Measurements from ENCODE around the gene PPP4R2. TPM values are rescaled to one million over a fixed set of nuclear protein-coding genes. Genes with fewer than 3 reads are reported as not detected.

Gene PPP4R2
- total and polyA plus RNA-seq, 9 of the 15 experiments (the other 6 are each of a cell fraction or from before 2014, with no cell fraction given) = 11.0 to 49.6 (median 31.6) TPM

DNA sequence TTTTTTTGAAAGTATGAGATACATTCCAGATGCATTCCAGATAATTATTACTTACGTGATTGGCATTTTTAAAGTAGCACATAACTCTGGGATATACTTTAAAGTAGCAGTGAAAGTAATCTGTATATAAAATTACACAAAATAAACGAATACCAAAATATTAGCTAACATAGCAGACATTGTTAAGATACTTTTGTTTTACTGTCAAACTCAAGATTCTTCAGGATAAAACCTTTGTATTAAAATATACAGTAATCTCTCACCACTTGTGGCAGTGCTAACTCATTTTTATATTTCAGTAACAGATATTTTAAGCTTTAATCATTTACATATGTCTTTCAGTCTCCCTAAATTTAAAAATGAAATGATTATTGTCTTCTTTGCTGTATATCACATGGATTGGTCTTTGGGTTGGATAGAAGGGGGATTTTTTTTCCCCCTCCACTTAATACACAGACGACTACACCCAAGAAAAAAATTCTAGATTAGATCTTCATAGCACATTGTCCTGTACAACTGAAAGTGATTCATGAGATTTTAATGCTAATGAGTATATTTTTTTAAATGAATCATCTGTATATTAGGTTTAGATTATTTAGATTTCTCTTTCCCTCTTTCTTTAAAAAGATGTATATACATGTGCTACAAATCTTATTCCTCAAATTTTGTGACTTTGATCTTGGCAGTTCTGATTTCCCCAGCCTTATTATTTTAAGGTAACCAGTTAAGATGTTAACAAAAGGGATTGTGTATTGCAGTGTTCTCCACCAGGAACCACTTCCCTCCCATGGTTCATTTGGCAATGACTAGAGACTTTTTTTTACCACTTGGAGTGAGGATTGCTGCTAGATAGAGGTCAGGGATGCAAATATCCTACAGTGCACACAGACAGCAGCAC, 40.3 kb downstream of the PPP4R2 start:
- H3K9me3 ChIP-seq (replicated peaks; ENCODE audit: control insufficient read depth, insufficient read depth, low read depth, low read length) = no peaks in the 10 kb centered on the region
- H2AFZ ChIP-seq (ENCODE audit: low read depth, low read length) = no peak overlapping the region
- no TSS peak for BruUV-seq (replicated peaks)
- no peak overlapping the region for H3K9ac ChIP-seq (ENCODE audit: insufficient read depth in 1 of 2, low read depth in 2 of 2, low read length in 2 of 2)
- ChIA-PET POLR2A (interaction anchor here (0.6 kb wide), 1 partner anchor 556 kb away, joined by 3 read pairs; no protein-coding TSS in a partner anchor), CTCF (ENCODE audit: low intra/inter-chr PET ratio) (no interaction called here)
- H3K27me3 ChIP-seq (ENCODE audit: control insufficient read depth in 2 of 2, insufficient read depth in 2 of 2, low read length in 2 of 2) = no peaks in the 10 kb centered on the region
- TF ChIP-seq ARID1B (IDR thresholded peaks at IDR 0.05) = no peak
- TF ChIP-seq ZNF184 (CRISPR knock-in tag; IDR thresholded peaks at IDR 0.05) = no peak
- TF ChIP-seq, protein P1, sequence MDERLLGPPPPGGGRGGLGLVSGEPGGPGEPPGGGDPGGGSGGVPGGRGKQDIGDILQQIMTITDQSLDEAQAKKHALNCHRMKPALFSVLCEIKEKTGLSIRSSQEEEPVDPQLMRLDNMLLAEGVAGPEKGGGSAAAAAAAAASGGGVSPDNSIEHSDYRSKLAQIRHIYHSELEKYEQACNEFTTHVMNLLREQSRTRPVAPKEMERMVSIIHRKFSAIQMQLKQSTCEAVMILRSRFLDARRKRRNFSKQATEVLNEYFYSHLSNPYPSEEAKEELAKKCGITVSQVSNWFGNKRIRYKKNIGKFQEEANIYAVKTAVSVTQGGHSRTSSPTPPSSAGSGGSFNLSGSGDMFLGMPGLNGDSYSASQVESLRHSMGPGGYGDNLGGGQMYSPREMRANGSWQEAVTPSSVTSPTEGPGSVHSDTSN (CRISPR knock-in tag; IDR thresholded peaks at IDR 0.05; ENCODE audit: low read depth) = no peak
- TF ChIP-seq, protein P1 (tag; conservative IDR thresholded peaks at IDR 0.05; ENCODE audit: low read depth) = peak; percentile 60
- TF ChIP-seq, protein P2, sequence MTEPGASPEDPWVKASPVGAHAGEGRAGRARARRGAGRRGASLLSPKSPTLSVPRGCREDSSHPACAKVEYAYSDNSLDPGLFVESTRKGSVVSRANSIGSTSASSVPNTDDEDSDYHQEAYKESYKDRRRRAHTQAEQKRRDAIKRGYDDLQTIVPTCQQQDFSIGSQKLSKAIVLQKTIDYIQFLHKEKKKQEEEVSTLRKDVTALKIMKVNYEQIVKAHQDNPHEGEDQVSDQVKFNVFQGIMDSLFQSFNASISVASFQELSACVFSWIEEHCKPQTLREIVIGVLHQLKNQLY (CRISPR knock-in tag; conservative IDR thresholded peaks at IDR 0.05) = no peak
- no peak for TF ChIP-seq SIN3A (IDR thresholded peaks at IDR 0.05; ENCODE audit: borderline replicate concordance in 2 of 2, control insufficient read depth in 1 of 2, low read depth in 2 of 2, low read length in 2 of 2)
- no peak for TF ChIP-seq HNRNPL (IDR thresholded peaks at IDR 0.05; ENCODE audit: low read depth, low read length)
- TF ChIP-seq, protein P3, sequence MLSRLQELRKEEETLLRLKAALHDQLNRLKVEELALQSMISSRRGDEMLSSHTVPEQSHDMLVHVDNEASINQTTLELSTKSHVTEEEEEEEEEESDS (CRISPR knock-in tag; IDR thresholded peaks at IDR 0.05) = no peak
- peak; percentile 70 for TF ChIP-seq MEIS2 (IDR thresholded peaks at IDR 0.05; ENCODE audit: partially characterized antibody)
- TF ChIP-seq, protein P4, sequence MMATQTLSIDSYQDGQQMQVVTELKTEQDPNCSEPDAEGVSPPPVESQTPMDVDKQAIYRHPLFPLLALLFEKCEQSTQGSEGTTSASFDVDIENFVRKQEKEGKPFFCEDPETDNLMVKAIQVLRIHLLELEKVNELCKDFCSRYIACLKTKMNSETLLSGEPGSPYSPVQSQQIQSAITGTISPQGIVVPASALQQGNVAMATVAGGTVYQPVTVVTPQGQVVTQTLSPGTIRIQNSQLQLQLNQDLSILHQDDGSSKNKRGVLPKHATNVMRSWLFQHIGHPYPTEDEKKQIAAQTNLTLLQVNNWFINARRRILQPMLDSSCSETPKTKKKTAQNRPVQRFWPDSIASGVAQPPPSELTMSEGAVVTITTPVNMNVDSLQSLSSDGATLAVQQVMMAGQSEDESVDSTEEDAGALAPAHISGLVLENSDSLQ (IDR thresholded peaks at IDR 0.05) = peak; percentile 77
- FAIRE-seq (no peak), ATAC-seq (peak; percentile 58; the same call in 2 of the 3 replicates), DNase-seq (ENCODE audit: extremely low read depth in 1 of 4, low spot score in 3 of 4) (peak in 1 of 4 experiments; percentile 10)
- no peak overlapping the region for H3K4me3 ChIP-seq
- no peak overlapping the region; the same call in 2 of the 3 replicates for H3K27ac ChIP-seq (ENCODE audit: extremely low read depth, low read depth, low read length)
- intact Hi-C loops (cut with micrococcal nuclease) (no loop called here), in situ Hi-C loops (cut with MboI) (no loop called here)
- H3K4me1 ChIP-seq (replicated peaks in 1 of 2; ENCODE audit: control insufficient read depth in 2 of 2, insufficient read depth in 2 of 2, low read length in 2 of 2) = peaks cover 0 to 4% of the 10 kb centered on the region in 2 experiments; a peak in 2 of 5 replicates
- peaks cover 33% of the 10 kb centered on the region for H4K20me1 ChIP-seq (replicated peaks; ENCODE audit: control insufficient read depth, insufficient read depth, low read length)
- 43% methylated on average over 3 of the region's 3 CpGs for WGBS (ENCODE audit: insufficient coverage, low coverage, missing lambda C conversion rate)
- no peak overlapping the region for H3K4me2 ChIP-seq (ENCODE audit: insufficient read depth, low read length)
- no peaks in the 10 kb centered on the region; the same call in 2 of the 3 replicates for H3K36me3 ChIP-seq (ENCODE audit: control insufficient read depth, insufficient read depth, low read length)
- H3K79me2 ChIP-seq (ENCODE audit: control insufficient read depth, insufficient read depth, low read length) = peaks cover 100% of the 10 kb centered on the region
- no peaks in the 10 kb centered on the region for H3K9me1 ChIP-seq (ENCODE audit: control insufficient read depth, insufficient read depth, low read length)
